ENCODE measurements around the gene MFAP3L. TPM values are rescaled to one million over a fixed set of nuclear protein-coding genes. Genes with fewer than 3 reads are reported as not detected.

The MFAP3L gene
- total RNA-seq, 2 donors from 2014 or later = 1.3 to 14.5 TPM

- DNase-seq (no peak), ATAC-seq (no peak)
- TF ChIP-seq CTCF (IDR thresholded peaks at IDR 0.05) (no peak), POLR2A (IDR thresholded peaks at IDR 0.05) (no peak)
- H3K36me3 ChIP-seq (replicated peaks in 1 of 2; ENCODE audit: insufficient read depth in 1 of 2, low read depth in 2 of 2) = no peaks in the 10 kb centered on the region
- H3K9me3 ChIP-seq = no peaks in the 10 kb centered on the region
- H3K27me3 ChIP-seq = no peaks in the 10 kb centered on the region
- intact Hi-C loops (cut with DNase I) = no loop called here
- WGBS, 2 donors = 71 to 72% methylated on average over 1 of the region's 1 CpG
- no peaks in the 10 kb centered on the region for H3K4me1 ChIP-seq
- H3K4me3 ChIP-seq = no peak overlapping the region
- no peak overlapping the region for H3K27ac ChIP-seq
Measured at GRCh38 chr4:169976951-169977350, 49.2 kb downstream of the MFAP3L start.

GRCh38 chr4:169975838-169976796 is 50.1 kb downstream of the MFAP3L start:
- no peak for TF ChIP-seq POLR2A (IDR thresholded peaks at IDR 0.05)
- no peak for TF ChIP-seq CTCF (IDR thresholded peaks at IDR 0.05)
- ATAC-seq (no peak), DNase-seq (no peak)
- H3K4me1 ChIP-seq = no peaks in the 10 kb centered on the region
- H3K9me3 ChIP-seq = no peaks in the 10 kb centered on the region
- no peaks in the 10 kb centered on the region for H3K27me3 ChIP-seq
- no peaks in the 10 kb centered on the region for H3K36me3 ChIP-seq (replicated peaks in 1 of 2; ENCODE audit: insufficient read depth in 1 of 2, low read depth in 2 of 2)
- no peak overlapping the region for H3K4me3 ChIP-seq
- WGBS, 2 donors = 69 to 72% methylated on average over 13 to 14 of the region's 14 CpGs
- no peak overlapping the region for H3K27ac ChIP-seq
- intact Hi-C loops (cut with DNase I) = no loop called here

GRCh38 chr4:169975131-169975837 is 50.9 kb downstream of the MFAP3L start:
- no peaks in the 10 kb centered on the region for H3K27me3 ChIP-seq
- no peaks in the 10 kb centered on the region for H3K9me3 ChIP-seq
- DNase-seq (no peak), ATAC-seq (no peak)
- intact Hi-C loops (cut with DNase I) = no loop called here
- no peak for TF ChIP-seq CTCF (IDR thresholded peaks at IDR 0.05)
- TF ChIP-seq POLR2A (IDR thresholded peaks at IDR 0.05) = no peak
- no peaks in the 10 kb centered on the region for H3K36me3 ChIP-seq (replicated peaks in 1 of 2; ENCODE audit: insufficient read depth in 1 of 2, low read depth in 2 of 2)
- no peak overlapping the region for H3K27ac ChIP-seq
- WGBS, 2 donors = 56 to 66% methylated on average over 6 of the region's 6 CpGs
- no peak overlapping the region for H3K4me3 ChIP-seq
- no peaks in the 10 kb centered on the region for H3K4me1 ChIP-seq

GRCh38 chr4:169971456-169972015 is 54.7 kb downstream of the MFAP3L start:
- no peak overlapping the region for H3K27ac ChIP-seq
- ATAC-seq (no peak), DNase-seq (no peak)
- H3K36me3 ChIP-seq (replicated peaks in 1 of 2; ENCODE audit: insufficient read depth in 1 of 2, low read depth in 2 of 2) = no peaks in the 10 kb centered on the region
- WGBS, 2 donors = 25 to 39% methylated on average over 9 of the region's 9 CpGs
- H3K4me3 ChIP-seq = no peak overlapping the region
- no peaks in the 10 kb centered on the region for H3K27me3 ChIP-seq
- H3K9me3 ChIP-seq = no peaks in the 10 kb centered on the region
- TF ChIP-seq POLR2A (IDR thresholded peaks at IDR 0.05) = no peak
- TF ChIP-seq CTCF (IDR thresholded peaks at IDR 0.05) = no peak
- intact Hi-C loops (cut with DNase I) = no loop called here
- no peaks in the 10 kb centered on the region for H3K4me1 ChIP-seq
